Esophagus squamous epithelium (tissue), 4 donors: ENCODE measurements around the gene ERAL1.

Experiments used
- POLR2A ChIP-seq, 4 donors: fragments of 450-650 bp; IDR thresholded peaks; one replicate each; pipeline ENCODE4 v1.6.1; 2017; ENCODE audit warnings: antibody characterized with exemption in 4 of 4, mild to moderate bottlenecking in 4 of 4, moderate library complexity in 3 of 4
- TF ChIP-seq, protein P1 (sequence below), 6 experiments: fragments of 450-650 bp in 4 of 6; fragments of 200-600 bp in 2 of 6; sonication (generic) in 2 of 6; IDR thresholded peaks; one replicate each; pipeline ENCODE4 v1.5.1; 2016 to 2019; ENCODE audit warnings: antibody characterized with exemption in 6 of 6, mild to moderate bottlenecking in 4 of 6, moderate library complexity in 4 of 6

DNA sequence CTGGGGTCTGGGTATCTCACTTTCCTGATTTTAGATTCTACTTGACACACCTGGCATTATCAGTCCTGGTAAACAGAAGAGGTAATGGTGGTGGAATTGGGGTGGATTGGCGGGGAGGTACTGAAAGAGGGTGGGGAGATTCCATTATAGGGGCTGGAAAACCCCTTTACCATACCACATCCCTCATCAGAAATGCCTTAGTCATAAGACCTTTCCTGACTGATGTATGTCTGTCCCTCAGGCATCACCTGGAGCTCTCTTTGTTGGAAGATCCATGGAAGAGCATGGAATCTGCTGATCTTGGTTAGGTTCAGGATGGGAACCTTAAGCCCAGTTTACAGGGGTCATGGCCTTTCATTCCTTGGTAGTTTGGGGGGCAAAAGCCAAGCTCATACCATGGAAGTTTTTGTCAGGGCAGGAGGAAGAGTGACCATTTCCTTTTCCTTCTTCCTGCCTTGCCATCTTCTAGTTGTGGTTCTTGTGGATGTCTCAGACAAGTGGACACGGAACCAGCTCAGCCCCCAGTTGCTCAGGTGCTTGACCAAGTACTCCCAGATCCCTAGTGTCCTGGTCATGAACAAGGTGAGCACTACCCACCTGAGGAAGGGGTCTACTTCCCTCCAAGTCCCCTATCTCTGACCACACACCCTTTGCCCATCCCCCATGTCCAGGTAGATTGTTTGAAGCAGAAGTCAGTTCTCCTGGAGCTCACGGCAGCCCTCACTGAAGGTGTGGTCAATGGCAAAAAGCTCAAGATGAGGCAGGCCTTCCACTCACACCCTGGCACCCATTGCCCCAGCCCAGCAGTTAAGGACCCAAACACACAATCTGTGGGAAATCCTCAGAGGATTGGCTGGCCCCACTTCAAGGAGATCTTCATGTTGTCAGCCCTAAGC lies 3.3 kb downstream of the ERAL1 start:
- no peak for TF ChIP-seq POLR2A (IDR thresholded peaks at IDR 0.05)
- TF ChIP-seq, protein P1, sequence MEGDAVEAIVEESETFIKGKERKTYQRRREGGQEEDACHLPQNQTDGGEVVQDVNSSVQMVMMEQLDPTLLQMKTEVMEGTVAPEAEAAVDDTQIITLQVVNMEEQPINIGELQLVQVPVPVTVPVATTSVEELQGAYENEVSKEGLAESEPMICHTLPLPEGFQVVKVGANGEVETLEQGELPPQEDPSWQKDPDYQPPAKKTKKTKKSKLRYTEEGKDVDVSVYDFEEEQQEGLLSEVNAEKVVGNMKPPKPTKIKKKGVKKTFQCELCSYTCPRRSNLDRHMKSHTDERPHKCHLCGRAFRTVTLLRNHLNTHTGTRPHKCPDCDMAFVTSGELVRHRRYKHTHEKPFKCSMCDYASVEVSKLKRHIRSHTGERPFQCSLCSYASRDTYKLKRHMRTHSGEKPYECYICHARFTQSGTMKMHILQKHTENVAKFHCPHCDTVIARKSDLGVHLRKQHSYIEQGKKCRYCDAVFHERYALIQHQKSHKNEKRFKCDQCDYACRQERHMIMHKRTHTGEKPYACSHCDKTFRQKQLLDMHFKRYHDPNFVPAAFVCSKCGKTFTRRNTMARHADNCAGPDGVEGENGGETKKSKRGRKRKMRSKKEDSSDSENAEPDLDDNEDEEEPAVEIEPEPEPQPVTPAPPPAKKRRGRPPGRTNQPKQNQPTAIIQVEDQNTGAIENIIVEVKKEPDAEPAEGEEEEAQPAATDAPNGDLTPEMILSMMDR (IDR thresholded peaks at IDR 0.05) = no peak
